BJ (cell line): Measurements from ENCODE around the gene RET. TPM values are rescaled to one million over a fixed set of nuclear protein-coding genes. Genes with fewer than 3 reads are reported as not detected.

Experiments
- CTCF ChIA-PET: fragments of 350-600 bp; formaldehyde crosslinking; extraction: SDS; loops from one replicate; lab custom pipeline; 2021; ENCODE audit warnings: antibody characterized with exemption, inconsistent platforms; lab: Yijun Ruan, JAX
- POLR2A ChIA-PET: fragments of 300-600 bp; sonication (Branson Sonifier 250); formaldehyde crosslinking; extraction: SDS; loops from one replicate; lab custom pipeline; 2021; ENCODE audit warnings: antibody characterized with exemption; lab: Charles Lee
- DNase-seq: peaks from one replicate; pipeline ENCODE4 v3.0.0-alpha.2; 2011; ENCODE audit warnings: low read depth
- H3K27me3 ChIP-seq: 2 replicates; pipeline ENCODE4 v1.6.0; 2011; ENCODE audit warnings: low read length; ENCODE audit not compliant: control insufficient read depth, insufficient read depth
- H3K36me3 ChIP-seq: 2 replicates; pipeline ENCODE4 v1.5.1; 2011; ENCODE audit warnings: low read length; ENCODE audit not compliant: control insufficient read depth, insufficient read depth
- H3K4me3 ChIP-seq: 2 replicates; pipeline ENCODE4 v1.5.1; 2011; ENCODE audit warnings: low read depth, mild to moderate bottlenecking, control low read depth, low read length
- CTCF ChIP-seq: IDR thresholded peaks from 2 replicates; pipeline ENCODE4 v1.5.1; 2011; ENCODE audit warnings: low read depth, mild to moderate bottlenecking, control low read depth, inconsistent platforms, low read length, moderate library complexity; ENCODE audit not compliant: insufficient read depth
- polyA plus RNA-seq: library from polyadenylated mRNA; depleted of rRNA; stranded (reverse); fragments of >200 nt; gene quantifications from 2 replicates; pipeline ENCODE4 v1.2.3, GENCODE V29; 2011

The RET gene
- polyA plus RNA-seq, 1 experiment, result 0.29 TPM

- POLR2A ChIA-PET, result no interaction called here
- CTCF ChIA-PET, result interaction anchor here (1.4 kb wide), 1 partner anchor 23 kb away, joined by 3 read pairs; no protein-coding TSS in a partner anchor
Observed at GRCh38 chr10:43070121-43071085, 6.5 kb upstream of the RET start.

GRCh38 chr10:43071865-43072650 lies 4.8 kb upstream of the RET start:
- no peak for DNase-seq
- ChIA-PET CTCF (interaction anchor here (0.7 kb wide), 1 partner anchor 332 kb away, joined by 3 read pairs; no protein-coding TSS in a partner anchor), POLR2A (no interaction called here)
- Histone ChIP-seq H3K36me3 (no peaks in the 10 kb centered on the region), H3K27me3 (peaks cover 13% of the 10 kb centered on the region), H3K4me3 (no peak overlapping the region)
- no peak for TF ChIP-seq CTCF

More at GRCh38 chr10:43070121-43071085, 6.5 kb upstream of the RET start:
- TF ChIP-seq CTCF, result no peak
- Histone ChIP-seq H3K27me3 (peaks cover 6% of the 10 kb centered on the region), H3K4me3 (no peak overlapping the region), H3K36me3 (no peaks in the 10 kb centered on the region)
- no peak for DNase-seq

GRCh38 chr10:43073191-43073590 lies 3.7 kb upstream of the RET start:
- Histone ChIP-seq H3K27me3 (peaks cover 18% of the 10 kb centered on the region), H3K4me3 (no peak overlapping the region), H3K36me3 (no peaks in the 10 kb centered on the region)
- DNase-seq, result no peak
- no peak for TF ChIP-seq CTCF
- POLR2A ChIA-PET, result no interaction called here
- CTCF ChIA-PET, result interaction anchor here (0.6 kb wide), 1 partner anchor 126 kb away, joined by 3 read pairs; no protein-coding TSS in a partner anchor

- ChIA-PET POLR2A (no interaction called here), CTCF (interaction anchor here (0.6 kb wide), 2 partner anchors 20 to 126 kb away, joined by 3 to 4 read pairs; no protein-coding TSS in a partner anchor)
- no peak for TF ChIP-seq CTCF
- Histone ChIP-seq H3K27me3 (peaks cover 21% of the 10 kb centered on the region), H3K4me3 (no peak overlapping the region), H3K36me3 (no peaks in the 10 kb centered on the region)
- no peak for DNase-seq
Observed at GRCh38 chr10:43073721-43074120, 3.1 kb upstream of the RET start.

- CTCF ChIA-PET, result interaction anchor here (0.6 kb wide), 1 partner anchor 19 kb away, joined by 4 read pairs; no protein-coding TSS in a partner anchor
- H3K36me3 ChIP-seq, result no peaks in the 10 kb centered on the region
- no peak for DNase-seq
- TF ChIP-seq CTCF, result no peak
- H3K27me3 ChIP-seq, result peaks cover 19% of the 10 kb centered on the region
- no peak overlapping the region for H3K4me3 ChIP-seq
- POLR2A ChIA-PET, result no interaction called here
Observed at GRCh38 chr10:43074409-43074808, 2.5 kb upstream of the RET start.
